Astrocyte (in vitro differentiated cells and primary cell): ENCODE data around the gene FAM3A. TPM values are rescaled to one million over a fixed set of nuclear protein-coding genes. Genes with fewer than 3 reads are reported as not detected.

Experiments used
- DNase-seq: peaks from one replicate; pipeline ENCODE4 v3.0.0-alpha.2; 2010; ENCODE audit warnings: low read depth
- FAIRE-seq: peaks from 2 replicates; lab custom pipeline; 2011; peaks lifted over from hg19 to GRCh38; lab: Jason Lieb, UNC
- H2AFZ ChIP-seq: 2 replicates; pipeline ENCODE4 v1.6.0; 2012; ENCODE audit warnings: low read depth, low read length, inconsistent platforms
- H3K27ac ChIP-seq: 2 replicates; pipeline ENCODE4 v1.5.1; 2011; ENCODE audit warnings: low read depth, low read length, inconsistent platforms
- H3K27me3 ChIP-seq: 2 replicates; pipeline ENCODE4 v1.6.0; 2011; ENCODE audit warnings: low read length, inconsistent platforms; ENCODE audit not compliant: insufficient read depth
- H3K36me3 ChIP-seq: 2 replicates; pipeline ENCODE4 v1.5.1; 2011; ENCODE audit warnings: low read length, inconsistent platforms; ENCODE audit not compliant: insufficient read depth
- H3K4me1 ChIP-seq: 2 replicates; pipeline ENCODE4 v1.5.1; 2011; ENCODE audit warnings: low read length, inconsistent platforms; ENCODE audit not compliant: insufficient read depth
- H3K4me2 ChIP-seq: 2 replicates; pipeline ENCODE4 v1.6.0; 2012; ENCODE audit warnings: low read length, inconsistent platforms
- H3K4me3 ChIP-seq: 2 replicates; pipeline ENCODE4 v1.5.1; 2011; ENCODE audit warnings: low read depth, mild to moderate bottlenecking, low read length, inconsistent platforms; ENCODE audit not compliant: insufficient read depth
- H3K79me2 ChIP-seq: 2 replicates; pipeline ENCODE4 v1.6.0; 2012; ENCODE audit warnings: mild to moderate bottlenecking, low read length, inconsistent platforms; ENCODE audit not compliant: insufficient read depth
- H3K9ac ChIP-seq: 2 replicates; pipeline ENCODE4 v1.6.0; 2012; ENCODE audit warnings: mild to moderate bottlenecking, low read length, inconsistent platforms
- H3K9me3 ChIP-seq: 2 replicates; pipeline ENCODE4 v1.5.1; 2012; ENCODE audit warnings: low read depth, mild to moderate bottlenecking, low read length, inconsistent platforms; ENCODE audit not compliant: insufficient read depth
- H4K20me1 ChIP-seq: 2 replicates; pipeline ENCODE4 v1.6.0; 2012; ENCODE audit warnings: low read length, inconsistent platforms; ENCODE audit not compliant: insufficient read depth
- H3K27ac Mint-ChIP-seq: one replicate; pipeline ENCODE4 v1.8.0; 2021; ENCODE audit warnings: mild to moderate bottlenecking, mixed read lengths; ENCODE audit not compliant: unreplicated experiment
- H3K27me3 Mint-ChIP-seq: one replicate; pipeline ENCODE4 v1.8.0; 2021; ENCODE audit warnings: low read depth, mixed read lengths; ENCODE audit not compliant: unreplicated experiment
- H3K36me3 Mint-ChIP-seq: one replicate; pipeline ENCODE4 v1.8.0; 2021; ENCODE audit warnings: low read depth, mixed read lengths; ENCODE audit not compliant: unreplicated experiment
- H3K4me1 Mint-ChIP-seq: one replicate; pipeline ENCODE4 v1.8.0; 2021; ENCODE audit warnings: low read depth, mixed read lengths; ENCODE audit not compliant: unreplicated experiment
- H3K4me3 Mint-ChIP-seq: one replicate; pipeline ENCODE4 v1.8.0; 2021; ENCODE audit warnings: mild to moderate bottlenecking, moderate library complexity, mixed read lengths; ENCODE audit not compliant: unreplicated experiment
- H3K9me3 Mint-ChIP-seq: one replicate; pipeline ENCODE4 v1.8.0; 2021; ENCODE audit warnings: mild to moderate bottlenecking, mixed read lengths; ENCODE audit not compliant: unreplicated experiment
- CTCF ChIP-seq: IDR thresholded peaks from 2 replicates; pipeline ENCODE4 v1.5.1; 2011; ENCODE audit warnings: low read depth, mild to moderate bottlenecking, inconsistent platforms, low read length, moderate library complexity; ENCODE audit not compliant: insufficient read depth
- EZH2 ChIP-seq: IDR thresholded peaks from 2 replicates; pipeline ENCODE4 v1.6.1; 2012; ENCODE audit warnings: mild to moderate bottlenecking, low read length, inconsistent platforms; ENCODE audit not compliant: insufficient read depth
- total RNA-seq: library from RNA; stranded (reverse); gene quantifications from 2 replicates; pipeline ENCODE4 v1.2.1, GENCODE V29; 2021

FAM3A gene
- total RNA-seq, 1 donor from 2014 or later, result 20.9 TPM

DNA sequence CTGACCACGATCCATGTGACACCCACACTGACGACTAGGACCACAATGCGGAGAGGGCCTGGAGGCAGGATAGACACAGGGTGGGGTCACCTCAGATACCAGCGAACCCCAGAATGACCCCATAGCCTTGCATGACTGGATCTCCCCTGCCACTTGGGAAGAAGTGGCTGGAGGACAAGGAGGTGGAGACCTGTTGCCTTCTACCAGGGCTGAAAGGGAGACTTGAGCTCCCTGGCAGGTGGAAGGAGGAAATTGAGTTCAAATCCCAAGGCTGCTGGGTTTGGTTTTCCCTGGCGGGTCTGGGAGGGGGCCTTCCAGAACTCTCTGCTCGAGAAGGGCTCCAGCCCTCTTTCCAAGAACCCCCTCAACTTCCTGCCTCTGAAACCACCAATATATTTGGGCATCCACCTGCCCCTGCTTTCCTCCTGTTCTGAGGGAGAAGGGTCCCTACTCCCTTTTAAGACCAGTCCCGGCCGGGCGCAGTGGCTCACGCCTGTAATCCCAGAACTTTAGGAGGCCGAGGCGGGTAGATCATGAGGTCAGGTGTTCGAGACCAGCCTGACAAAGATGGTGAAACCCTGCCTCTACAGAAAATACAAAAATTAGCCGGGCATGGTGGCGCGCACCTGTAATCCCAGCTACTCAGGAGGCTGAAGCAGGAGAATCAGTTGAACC, 3.0 kb downstream of the FAM3A start:
- no peaks in the 10 kb centered on the region for H3K9me3 ChIP-seq
- H3K4me2 ChIP-seq, result no peak overlapping the region
- no peaks in the 10 kb centered on the region for H3K27me3 ChIP-seq
- H3K4me3 ChIP-seq, result no peak overlapping the region
- no peaks in the 10 kb centered on the region for H3K36me3 ChIP-seq
- Mint-ChIP-seq H3K9me3 (no peaks in the 10 kb centered on the region), H3K4me3 (no peak overlapping the region), H3K27ac (no peak overlapping the region), H3K4me1 (peaks cover 5% of the 10 kb centered on the region), H3K36me3 (peaks cover 6% of the 10 kb centered on the region), H3K27me3 (no peaks in the 10 kb centered on the region)
- no peak overlapping the region for H2AFZ ChIP-seq
- no peak overlapping the region for H3K27ac ChIP-seq
- peaks cover 10% of the 10 kb centered on the region for H3K4me1 ChIP-seq
- DNase-seq (no peak), FAIRE-seq (peak; percentile 49)
- H3K9ac ChIP-seq, result no peak overlapping the region
- H4K20me1 ChIP-seq, result no peaks in the 10 kb centered on the region
- TF ChIP-seq EZH2, result no peak
- no peak for TF ChIP-seq CTCF
- H3K79me2 ChIP-seq, result peaks cover 7% of the 10 kb centered on the region

GRCh38 chrX:154511761-154512160, 4.3 kb downstream of the FAM3A start:
- Histone ChIP-seq H3K79me2 (peaks cover 7% of the 10 kb centered on the region), H3K9ac (no peak overlapping the region), H3K4me2 (no peak overlapping the region), H3K4me3 (no peak overlapping the region), H3K27me3 (no peaks in the 10 kb centered on the region), H4K20me1 (no peaks in the 10 kb centered on the region), H3K9me3 (no peaks in the 10 kb centered on the region), H3K27ac (no peak overlapping the region), H3K36me3 (no peaks in the 10 kb centered on the region), H2AFZ (no peak overlapping the region), H3K4me1 (peaks cover 6% of the 10 kb centered on the region)
- no peak overlapping the region for H3K27ac Mint-ChIP-seq
- peaks cover 3% of the 10 kb centered on the region for H3K4me1 Mint-ChIP-seq
- peaks cover 6% of the 10 kb centered on the region for H3K36me3 Mint-ChIP-seq
- FAIRE-seq (no peak), DNase-seq (no peak)
- H3K4me3 Mint-ChIP-seq, result no peak overlapping the region
- H3K9me3 Mint-ChIP-seq, result no peaks in the 10 kb centered on the region
- TF ChIP-seq EZH2 (no peak), CTCF (no peak)
- H3K27me3 Mint-ChIP-seq, result no peaks in the 10 kb centered on the region

- H3K27me3 Mint-ChIP-seq, result no peaks in the 10 kb centered on the region
- no peaks in the 10 kb centered on the region for H3K9me3 ChIP-seq
- H3K4me3 Mint-ChIP-seq, result no peak overlapping the region
- no peaks in the 10 kb centered on the region for H4K20me1 ChIP-seq
- peaks cover 10% of the 10 kb centered on the region for H3K4me1 Mint-ChIP-seq
- no peak overlapping the region for H3K27ac Mint-ChIP-seq
- no peaks in the 10 kb centered on the region for H3K36me3 ChIP-seq
- no peak overlapping the region for H3K4me3 ChIP-seq
- no peak overlapping the region for H3K27ac ChIP-seq
- DNase-seq (no peak), FAIRE-seq (no peak)
- H3K9ac ChIP-seq, result no peak overlapping the region
- H2AFZ ChIP-seq, result no peak overlapping the region
- no peaks in the 10 kb centered on the region for H3K27me3 ChIP-seq
- TF ChIP-seq EZH2 (no peak), CTCF (no peak)
- peaks cover 7% of the 10 kb centered on the region for H3K4me1 ChIP-seq
- H3K4me2 ChIP-seq, result no peak overlapping the region
- no peaks in the 10 kb centered on the region for H3K9me3 Mint-ChIP-seq
- no peaks in the 10 kb centered on the region for H3K79me2 ChIP-seq
- H3K36me3 Mint-ChIP-seq, result peaks cover 6% of the 10 kb centered on the region
Measured at GRCh38 chrX:154509455-154509854, 6.6 kb downstream of the FAM3A start.
